ENCODE data around the gene CAMLG.

DNA sequence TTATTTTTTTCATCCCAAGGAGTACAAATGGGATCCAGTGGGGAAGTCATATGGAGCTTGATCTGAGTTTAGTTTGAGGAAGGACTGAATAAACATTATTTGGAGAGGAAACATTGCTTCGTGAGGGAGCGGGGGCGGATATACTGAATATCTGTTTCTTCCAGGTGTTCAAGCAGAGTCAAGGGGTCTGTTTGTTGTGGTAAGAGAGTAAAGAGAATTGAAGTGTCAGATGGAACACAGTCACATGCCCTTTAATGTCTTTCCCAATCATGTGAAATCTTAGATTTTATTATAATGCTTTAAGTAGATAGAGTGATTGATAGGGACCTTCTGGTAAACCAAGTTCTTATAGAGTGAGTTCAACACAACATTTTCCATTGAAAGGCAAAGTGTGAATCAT, 53.9 kb downstream of the CAMLG start:
- no peak for TF ChIP-seq CTCF (IDR thresholded peaks at IDR 0.05; ENCODE audit: insufficient read depth, low read length)
- TF ChIP-seq SPI1 (IDR thresholded peaks at IDR 0.05; ENCODE audit: borderline replicate concordance, low read depth) = no peak

Data from HL-60 (cell line).